ENCODE data around the gene SIRT7.

The SIRT7 gene

DNA sequence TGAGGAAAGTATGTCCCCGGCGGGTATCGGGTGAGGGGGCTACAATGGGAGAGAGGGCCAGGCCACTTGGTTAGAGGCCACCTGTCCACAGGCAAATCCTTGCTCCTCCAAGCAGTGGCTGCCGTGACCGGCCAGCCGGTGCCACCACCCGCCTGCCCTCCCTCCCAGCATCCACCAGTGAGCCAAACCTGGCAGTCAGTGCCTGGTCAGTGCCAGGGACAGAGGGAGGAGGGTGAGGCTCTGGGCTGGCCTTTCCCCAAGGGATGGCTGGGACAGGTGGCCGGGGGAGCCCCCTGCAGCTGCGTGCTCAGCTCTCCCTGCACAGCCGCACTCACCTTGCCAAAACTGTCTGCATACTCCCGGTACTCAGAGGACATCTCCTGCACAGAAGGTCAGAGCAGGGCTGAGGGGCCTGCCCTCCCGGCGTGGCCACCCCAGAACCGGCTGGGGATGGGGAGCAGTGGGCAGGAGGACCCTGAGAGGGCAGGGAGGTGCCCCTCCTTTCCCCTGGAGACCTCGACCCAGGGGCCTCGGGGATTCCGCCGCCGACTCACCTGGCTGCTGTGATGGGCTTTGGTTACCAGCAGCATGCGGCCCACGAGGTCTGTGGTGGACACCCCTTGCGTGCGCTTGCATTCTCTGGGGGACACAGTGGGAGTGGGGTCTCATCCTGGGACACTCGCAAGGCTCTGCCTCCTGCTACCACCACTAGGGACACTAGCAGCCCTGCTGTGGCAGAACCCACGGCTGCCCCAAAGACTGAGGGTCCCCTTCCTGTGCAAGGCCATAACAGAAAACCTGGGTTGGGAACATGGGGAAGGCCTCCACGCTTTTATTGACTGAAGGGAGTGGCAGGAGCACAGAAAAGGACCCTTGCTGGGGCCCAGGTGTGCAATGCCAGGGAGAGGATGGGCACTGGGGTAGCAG is 10.5 kb downstream of the SIRT7 start:
- no peak for DNase-seq (ENCODE audit: insufficient read length, low spot score)
- no peak for FAIRE-seq

DNA sequence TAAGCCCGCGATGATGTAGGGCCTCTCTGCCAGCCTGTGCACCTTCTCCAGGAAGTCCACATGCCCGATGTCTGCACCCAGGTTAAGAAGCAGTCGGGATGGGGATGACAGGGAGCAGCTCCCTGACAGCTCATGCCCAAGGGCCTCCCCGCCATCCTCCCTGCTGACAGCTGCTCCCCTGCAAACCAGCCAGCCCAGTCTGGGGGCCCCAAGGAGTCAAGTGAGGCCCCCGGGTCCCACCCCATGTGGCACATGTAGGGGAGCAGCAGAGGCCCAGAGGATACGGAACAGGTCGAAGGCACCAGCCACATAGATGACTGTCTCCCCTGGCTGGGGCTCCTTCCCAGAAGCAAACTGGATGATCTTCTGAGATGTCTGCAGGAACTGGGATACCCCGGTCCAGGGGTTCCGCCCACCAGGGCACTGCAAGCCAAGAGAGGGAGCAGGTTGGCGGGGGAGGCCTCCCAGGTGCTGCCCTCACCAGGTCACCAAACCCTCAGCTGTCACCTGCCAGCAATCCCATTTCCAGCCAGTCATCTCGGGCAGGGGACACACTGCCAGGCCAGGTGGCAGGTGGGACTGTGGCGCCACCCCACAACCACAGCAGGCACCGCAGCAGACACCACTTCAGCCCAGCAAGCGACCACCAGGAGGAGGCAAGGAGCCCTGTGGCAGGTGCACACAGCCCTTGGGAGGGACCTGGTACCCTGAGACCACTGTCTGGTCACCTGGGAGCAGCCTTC is 11.3 kb downstream of the SIRT7 start:
- no peak for FAIRE-seq
- no peak for DNase-seq (ENCODE audit: insufficient read length, low spot score)

DNA sequence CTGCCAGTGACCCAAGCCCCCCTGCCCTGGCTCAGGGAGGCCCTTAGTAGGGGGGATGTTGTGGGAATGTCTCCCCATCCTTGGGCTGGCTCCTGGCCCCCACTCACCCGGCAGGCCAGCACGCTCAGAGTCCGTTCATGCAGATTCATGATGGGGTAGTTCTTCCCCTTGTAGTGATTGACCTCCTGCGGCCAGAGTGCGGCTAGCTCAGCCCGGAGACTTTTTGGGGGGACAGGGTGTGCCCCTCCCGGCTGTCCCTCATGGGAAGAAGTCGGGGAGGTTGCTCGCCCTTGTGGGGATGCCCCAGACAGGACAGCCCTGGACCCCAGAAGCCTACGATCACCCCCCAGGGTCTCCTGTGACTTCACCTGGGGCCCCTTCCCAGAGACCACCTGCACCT is 12.0 kb downstream of the SIRT7 start:
- FAIRE-seq (no peak), DNase-seq (ENCODE audit: insufficient read length, low spot score) (no peak)

DNA sequence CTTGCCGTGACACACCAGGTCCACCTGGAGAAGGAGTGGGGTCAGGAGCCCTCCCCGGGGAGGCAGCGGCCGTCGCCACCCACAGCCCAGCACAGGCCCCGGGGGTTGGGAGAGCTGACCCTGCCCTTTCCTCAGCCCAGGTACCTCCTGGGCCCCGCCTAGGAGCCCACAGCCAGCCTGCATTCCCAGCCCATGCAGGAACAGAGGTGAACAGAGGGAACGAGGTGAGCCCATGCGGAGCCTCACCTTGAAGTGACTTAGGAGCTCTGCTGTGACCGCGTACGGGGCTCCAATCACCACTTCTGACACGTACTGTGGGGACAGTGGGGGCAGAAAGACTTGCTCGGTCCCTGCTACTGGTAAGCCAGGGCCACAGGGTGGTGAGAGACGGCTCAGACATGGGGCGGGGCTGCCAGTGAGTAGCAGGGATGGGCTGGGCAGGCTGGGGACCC is 12.5 kb downstream of the SIRT7 start:
- no peak for DNase-seq (ENCODE audit: insufficient read length, low spot score)
- no peak for FAIRE-seq

DNA sequence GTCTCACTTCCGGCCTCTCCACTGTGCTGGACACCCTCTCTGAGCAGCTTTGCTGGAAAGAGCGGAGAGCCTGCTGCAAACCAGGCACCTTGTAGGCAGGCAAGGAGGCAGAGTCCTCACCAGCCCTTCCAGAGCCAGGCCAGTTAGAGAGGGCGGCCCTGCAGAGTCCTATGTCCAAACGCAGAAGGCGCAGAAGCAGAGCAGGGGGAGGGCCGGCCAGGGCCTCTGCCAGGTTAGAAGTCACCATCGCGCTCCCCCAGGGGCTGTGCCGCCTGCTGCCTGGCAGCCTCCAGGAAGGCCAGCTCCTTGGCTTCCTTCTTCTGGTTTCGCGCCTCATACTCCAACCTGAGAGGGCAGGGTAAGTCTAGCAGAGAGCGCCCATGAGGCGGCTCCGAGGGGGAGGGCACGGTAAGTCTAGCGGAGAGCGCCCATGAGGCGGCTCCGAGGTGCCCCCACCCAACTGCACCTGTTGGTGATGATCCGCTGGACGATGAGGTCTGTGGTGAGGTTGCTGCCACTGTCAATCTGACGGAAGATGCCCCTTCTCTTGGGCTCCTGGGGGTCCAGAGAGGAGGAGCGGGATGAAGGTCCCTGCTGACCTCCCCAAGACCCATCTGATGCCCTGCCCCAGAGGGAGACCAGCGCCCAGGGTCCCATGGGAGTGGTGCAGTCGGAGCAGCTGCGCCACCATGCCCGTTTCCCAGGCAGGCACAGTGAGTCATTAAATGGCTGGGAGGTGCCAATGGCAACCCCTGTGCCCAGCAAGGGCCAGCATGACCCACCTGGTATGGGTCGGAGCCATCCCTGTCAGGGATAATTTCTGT is 13.2 kb downstream of the SIRT7 start:
- no peak for DNase-seq (ENCODE audit: insufficient read length, low spot score)
- no peak for FAIRE-seq

GRCh38 chr17:81903896-81904599 is 13.9 kb downstream of the SIRT7 start:
- no peak for DNase-seq (ENCODE audit: insufficient read length, low spot score)
- FAIRE-seq: no peak

GRCh38 chr17:81903415-81903831 is 14.6 kb downstream of the SIRT7 start:
- no peak for FAIRE-seq

DNA sequence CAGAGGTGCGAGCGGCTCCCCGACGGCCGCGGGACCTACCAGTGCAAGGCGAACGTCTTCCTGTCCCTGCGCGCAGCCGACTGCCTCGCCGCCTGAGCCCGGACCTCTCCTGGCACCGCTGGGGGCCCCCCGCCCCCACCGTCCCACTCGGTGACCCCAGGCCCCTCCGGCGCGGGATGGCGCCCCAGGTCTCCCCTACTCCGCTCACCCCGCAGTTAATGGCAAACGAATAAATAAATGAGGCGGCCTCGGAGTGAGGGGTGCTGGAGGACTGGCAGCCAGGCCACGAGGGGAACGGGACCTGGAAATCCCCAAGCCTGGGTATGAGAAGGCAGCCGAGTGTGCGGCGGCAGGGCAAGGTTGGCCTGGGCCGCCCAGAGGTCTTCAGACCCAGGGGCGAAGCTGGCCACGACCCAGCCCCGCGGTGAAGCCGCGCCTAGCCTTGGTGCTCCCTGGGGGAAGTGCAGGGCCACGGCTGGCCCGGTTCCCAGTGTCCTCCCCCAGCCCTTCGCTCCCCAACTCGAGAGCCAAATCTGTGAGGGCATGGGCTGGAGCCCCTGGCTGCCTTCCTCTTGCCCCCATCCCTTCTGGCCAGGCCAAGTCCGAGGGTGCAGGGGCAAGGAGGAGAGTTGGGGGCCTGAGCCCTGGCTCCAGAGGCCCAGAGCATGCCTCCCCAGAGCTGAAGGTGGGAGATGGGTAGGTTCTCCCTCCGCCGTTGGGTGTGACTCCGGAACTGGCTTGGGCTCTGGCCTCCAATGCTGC is 15.1 kb downstream of the SIRT7 start:
- FAIRE-seq (no peak), DNase-seq (ENCODE audit: insufficient read length, low spot score) (no peak)

More at GRCh38 chr17:81903415-81903831, 14.6 kb downstream of the SIRT7 start:
- DNase-seq (ENCODE audit: insufficient read length, low spot score): no peak

DNA sequence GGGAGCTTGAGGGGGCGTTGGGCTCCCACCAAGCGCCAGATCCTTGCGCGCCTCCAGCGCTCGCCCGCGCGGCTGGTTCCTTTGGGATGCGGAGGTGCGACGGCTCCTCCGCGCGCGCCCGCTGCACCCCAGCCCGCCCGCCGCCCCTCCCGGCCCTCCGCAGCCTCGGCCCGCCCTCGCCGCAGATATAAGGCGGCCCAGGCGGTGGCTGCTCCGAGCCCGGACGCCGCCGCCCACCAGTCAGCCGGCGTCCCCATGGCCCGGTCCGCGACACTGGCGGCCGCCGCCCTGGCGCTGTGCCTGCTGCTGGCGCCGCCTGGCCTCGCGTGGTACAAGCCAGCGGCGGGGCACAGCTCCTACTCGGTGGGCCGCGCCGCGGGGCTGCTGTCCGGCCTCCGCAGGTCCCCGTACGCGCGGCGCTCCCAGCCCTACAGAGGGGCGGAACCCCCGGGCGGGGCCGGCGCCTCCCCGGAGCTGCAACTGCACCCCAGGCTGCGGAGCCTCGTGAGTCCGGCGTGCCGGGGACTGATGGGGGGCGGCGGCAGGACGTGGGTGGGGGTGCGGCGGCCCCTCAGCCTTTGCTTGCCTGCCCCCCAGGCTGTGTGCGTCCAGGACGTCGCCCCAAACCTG is 15.8 kb downstream of the SIRT7 start, which contains the start of gene NPB:
Gene NPB (plus strand): TSS at position 216 of the 630 bp plus-strand sequence. CDS start 40 bp downstream, at position 256.
- FAIRE-seq (no peak), DNase-seq (ENCODE audit: insufficient read length, low spot score) (no peak)

- FAIRE-seq: no peak
- no peak for DNase-seq (ENCODE audit: insufficient read length, low spot score)
These were observed 16.6 kb downstream of the SIRT7 start for GRCh38 chr17:81901167-81902022.

DNA sequence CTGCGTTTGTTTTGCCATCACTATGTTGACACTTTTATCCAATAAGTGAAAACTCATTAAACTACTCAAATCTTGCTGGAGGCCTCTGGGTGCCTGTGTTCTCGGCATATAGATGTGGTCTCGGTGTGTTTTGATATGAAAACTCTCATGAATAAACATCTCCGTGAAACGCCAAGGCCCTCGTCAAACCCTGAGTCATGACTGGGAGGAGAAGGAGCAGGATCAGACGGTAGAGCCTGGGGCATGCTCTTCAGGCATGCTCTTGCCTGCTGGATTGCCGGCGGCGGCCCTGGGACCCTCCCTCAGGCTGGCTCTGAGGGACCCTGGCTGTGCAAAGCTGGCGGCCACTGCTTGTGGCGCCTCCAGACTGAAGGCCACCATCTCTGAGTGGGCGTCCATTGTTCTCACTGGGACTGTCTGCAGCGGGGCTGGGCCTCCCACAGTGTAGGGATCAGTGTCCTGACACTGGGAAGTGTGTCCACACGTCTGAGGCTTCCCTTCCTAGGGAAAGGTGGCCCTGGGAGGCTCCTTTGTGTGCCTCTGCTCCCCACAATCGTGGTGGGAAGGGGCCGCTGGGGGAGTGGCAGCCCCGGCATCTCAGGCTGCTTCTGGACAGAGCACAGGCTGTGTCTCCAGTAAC is 17.7 kb downstream of the SIRT7 start:
- FAIRE-seq (no peak), DNase-seq (ENCODE audit: insufficient read length, low spot score) (no peak)

DNA sequence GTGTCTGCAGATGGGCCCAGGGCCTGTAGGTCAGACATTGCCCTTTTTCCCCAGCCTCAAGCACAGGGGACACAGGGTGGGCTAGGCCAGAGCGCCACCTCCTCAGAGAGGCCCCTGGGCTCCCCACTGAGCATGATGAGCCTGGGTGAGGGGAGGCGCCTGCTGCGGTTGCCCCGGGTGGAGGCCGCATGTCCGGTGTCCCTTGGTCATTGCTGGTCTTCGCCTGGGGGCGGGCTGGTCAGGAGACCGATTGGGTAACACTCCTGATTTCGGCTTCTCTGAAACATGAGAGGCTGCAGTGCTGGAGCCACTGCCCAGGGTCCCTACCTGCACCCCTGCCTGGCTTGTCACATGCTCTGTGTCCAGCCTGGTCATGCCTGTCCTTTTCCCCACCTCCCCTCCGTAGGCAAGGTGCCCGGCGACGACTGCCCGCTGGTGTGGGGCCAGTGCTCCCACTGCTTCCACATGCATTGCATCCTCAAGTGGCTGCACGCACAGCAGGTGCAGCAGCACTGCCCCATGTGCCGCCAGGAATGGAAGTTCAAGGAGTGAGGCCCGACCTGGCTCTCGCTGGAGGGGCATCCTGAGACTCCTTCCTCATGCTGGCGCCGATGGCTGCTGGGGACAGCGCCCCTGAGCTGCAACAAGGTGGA is 18.3 kb downstream of the SIRT7 start:
- FAIRE-seq (no peak), DNase-seq (ENCODE audit: insufficient read length, low spot score) (no peak)

DNA sequence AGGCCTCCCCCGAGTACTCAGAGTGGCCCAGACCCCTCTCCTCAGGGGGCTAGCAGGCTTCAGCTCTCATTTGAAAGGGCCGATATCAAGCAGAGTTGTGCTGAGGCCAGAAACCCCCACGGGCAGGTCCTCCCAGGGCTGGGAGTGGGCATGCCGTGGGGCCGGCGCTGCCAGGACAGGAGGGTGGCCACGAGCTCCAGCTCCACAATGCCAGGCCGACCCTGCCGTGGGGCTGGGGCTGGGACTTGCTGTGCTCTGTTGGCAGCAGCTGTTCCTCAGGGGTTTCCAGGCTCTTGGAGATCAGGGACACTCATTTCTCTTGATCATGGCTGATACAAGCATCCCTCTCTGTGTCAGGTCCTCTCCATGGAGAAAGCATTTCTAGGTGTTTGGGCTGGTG is 19.1 kb downstream of the SIRT7 start:
- FAIRE-seq (no peak), DNase-seq (ENCODE audit: insufficient read length, low spot score) (no peak)

GRCh38 chr17:81898029-81898866 is 19.7 kb downstream of the SIRT7 start:
- FAIRE-seq: no peak

DNA sequence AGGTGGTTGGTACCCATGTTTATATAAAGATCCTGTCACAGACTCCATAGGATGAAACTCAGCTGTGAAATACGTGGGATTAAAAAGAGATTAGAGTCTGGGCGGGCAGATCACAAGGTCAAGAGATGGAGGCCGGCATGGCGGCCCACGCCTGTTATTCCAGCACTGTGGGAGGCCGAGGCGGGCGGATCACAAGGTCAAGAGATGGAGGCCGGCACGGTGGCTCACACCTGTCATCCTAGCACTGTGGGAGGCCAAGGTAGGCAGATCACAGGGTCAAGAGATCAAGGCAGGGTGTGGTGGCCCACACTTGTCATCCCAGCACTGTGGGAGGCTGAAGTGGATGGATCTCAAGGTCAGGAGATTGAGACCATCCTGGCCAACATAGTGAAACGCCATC is 22.6 kb downstream of the SIRT7 start:
- FAIRE-seq: no peak
- no peak for DNase-seq (ENCODE audit: insufficient read length, low spot score)

More at GRCh38 chr17:81898029-81898866, 19.7 kb downstream of the SIRT7 start:
- no peak for DNase-seq (ENCODE audit: insufficient read length, low spot score)

DNA sequence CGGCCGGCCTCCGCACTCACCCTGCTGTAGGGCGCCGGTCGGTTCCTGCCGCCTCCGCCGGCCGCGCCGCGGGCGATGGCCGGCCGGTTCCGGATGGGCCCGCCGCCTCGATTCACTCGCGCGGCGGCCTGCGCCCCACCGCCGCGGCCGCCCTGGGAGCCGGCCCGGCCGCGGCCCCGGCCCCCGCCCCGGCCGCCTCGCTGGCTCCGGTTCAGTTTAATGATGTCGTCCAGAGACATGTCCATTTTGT is 26.7 kb downstream of the SIRT7 start:
- no peak for FAIRE-seq

More for the DNA sequence above, 26.7 kb downstream of the SIRT7 start:
- DNase-seq (ENCODE audit: insufficient read length, low spot score): no peak
